Activated CD8-positive, alpha-beta memory T cell treated with anti-CD3 and anti-CD28 coated beads, Interleukin-2, amount 50 U/mL, for 24 hours (primary cell): ENCODE data around the gene ESPN.

ENCODE experiments used
- DNase-seq: peaks from one replicate; pipeline ENCODE4 v3.0.0-alpha.2; 2020; ENCODE audit errors: extremely low read depth

Gene ESPN

GRCh38 chr1:6497215-6497866 is 72.8 kb downstream of the ESPN start:
- DNase-seq, result no peak

GRCh38 chr1:6497867-6498575 is 73.4 kb downstream of the ESPN start:
- DNase-seq, result no peak

DNA sequence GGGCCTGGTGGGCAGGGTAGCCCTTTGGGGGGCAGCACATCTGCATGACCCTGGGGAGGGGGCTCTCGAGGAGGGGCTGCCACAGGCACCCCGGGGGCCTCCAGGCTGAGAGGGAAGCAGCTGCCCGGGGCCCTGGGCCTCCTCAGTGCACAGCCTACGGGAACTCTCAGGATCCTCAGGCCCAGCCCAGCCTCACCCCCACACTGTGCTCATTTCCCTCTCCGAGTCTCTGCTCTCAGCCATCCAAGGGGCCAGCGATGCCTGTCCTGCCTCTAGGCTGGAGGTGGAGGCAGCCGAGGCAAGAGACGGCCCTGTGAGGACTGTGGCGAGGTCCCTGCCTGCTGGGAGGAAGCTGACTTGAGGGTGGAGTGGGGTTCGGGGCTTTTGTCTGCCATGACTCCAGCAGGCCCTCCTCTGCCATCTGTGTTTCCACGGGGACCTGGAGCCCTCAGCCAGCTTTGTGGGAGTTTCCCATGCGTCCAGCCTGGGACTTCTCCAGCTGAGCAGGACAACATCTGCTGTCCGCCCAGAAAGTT is 74.1 kb downstream of the ESPN start:
- DNase-seq, result no peak

DNA sequence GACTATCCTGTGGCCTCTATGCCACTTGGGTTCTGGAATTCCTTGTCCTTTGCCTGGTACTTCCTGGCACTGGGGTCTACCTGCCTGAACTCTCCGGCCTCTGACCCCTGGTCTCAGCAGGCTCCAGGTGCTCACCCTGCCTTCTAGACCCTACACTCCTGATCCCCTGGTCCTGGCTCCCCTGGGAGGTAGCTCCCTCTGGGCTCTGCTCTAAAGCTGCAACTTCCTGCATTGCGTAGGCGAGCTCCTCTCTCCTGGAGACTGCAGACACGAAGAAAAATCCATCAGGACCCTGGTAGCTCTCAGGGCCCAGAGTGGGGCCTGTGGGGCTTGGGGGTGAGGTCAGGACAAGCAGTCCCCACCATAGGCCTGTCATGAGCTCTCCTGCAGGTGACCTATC is 74.7 kb downstream of the ESPN start:
- no peak for DNase-seq

GRCh38 chr1:6500544-6501278 is 76.1 kb downstream of the ESPN start:
- no peak for DNase-seq

DNA sequence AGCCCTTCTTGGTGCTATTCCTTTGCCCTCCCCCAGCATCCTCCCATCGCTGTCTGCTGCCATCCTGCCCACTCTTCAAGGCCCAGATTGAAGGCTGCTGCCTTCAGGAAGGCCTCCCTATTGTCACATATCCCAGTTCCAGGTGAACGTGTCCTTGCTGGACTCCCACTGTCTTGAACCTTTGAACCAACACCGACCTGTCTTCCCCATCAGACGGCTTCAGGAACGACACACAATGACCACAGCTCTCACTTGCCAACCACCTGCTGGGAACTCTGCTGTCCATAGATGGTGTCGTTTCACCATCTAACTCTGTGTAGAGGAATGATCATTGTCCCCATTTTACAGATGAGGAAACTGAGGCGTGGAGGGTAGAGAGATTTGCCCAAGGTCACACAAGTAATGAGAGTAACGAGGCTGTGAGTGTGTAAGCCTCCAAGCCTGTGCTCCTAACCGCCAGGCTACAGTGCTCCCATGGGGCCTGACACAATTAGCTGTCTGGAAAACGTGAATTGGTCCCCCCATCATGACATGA is 76.8 kb downstream of the ESPN start:
- DNase-seq, result no peak

DNA sequence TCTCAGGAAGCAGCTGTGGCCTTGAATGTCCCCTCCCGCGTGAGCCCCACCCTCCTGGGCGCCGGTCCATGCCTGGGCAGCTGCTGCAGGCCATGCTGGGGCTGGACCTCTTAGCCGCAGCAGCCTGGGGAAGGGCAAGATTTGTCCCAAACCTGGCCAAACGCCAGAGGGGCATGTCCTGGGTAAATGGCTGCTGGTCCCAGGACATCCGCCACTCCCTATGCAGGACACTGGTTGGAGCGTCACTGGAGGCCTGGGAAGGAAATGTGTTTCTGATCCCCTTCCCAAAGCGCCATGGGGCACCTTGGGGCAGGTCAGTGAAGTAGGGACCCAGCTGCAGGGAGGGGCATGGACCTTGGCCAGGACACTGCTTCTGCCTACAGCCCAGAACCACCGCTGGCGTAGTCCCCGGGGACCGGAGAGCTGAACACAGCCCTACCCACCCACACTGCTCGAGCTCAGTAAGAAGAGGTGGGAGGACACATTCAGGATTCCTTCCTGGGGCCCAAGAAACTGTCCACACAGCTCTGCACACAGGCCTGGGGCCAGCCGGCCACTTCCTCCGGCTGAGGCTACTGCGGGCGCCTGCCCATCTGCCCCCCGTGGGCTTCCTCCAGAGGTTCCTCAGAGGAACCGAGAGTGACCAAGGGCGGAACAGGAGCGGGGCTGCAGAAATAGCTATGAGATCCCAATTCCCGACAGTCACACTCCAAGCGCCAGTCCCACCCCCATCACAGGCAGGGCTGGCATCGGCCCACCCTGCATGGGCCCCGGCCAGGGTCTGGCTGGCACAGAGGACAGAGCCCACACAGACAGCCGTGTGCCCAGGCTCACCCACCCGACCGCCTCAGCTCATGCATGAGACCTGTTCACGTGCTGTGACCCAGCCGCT is 77.7 kb downstream of the ESPN start:
- DNase-seq, result no peak

GRCh38 chr1:6503884-6504602 is 79.5 kb downstream of the ESPN start:
- DNase-seq, result no peak

GRCh38 chr1:6504887-6505286 is 80.3 kb downstream of the ESPN start:
- DNase-seq, result no peak

- no peak for DNase-seq
Measured at GRCh38 chr1:6505367-6506209, 81.0 kb downstream of the ESPN start.

DNA sequence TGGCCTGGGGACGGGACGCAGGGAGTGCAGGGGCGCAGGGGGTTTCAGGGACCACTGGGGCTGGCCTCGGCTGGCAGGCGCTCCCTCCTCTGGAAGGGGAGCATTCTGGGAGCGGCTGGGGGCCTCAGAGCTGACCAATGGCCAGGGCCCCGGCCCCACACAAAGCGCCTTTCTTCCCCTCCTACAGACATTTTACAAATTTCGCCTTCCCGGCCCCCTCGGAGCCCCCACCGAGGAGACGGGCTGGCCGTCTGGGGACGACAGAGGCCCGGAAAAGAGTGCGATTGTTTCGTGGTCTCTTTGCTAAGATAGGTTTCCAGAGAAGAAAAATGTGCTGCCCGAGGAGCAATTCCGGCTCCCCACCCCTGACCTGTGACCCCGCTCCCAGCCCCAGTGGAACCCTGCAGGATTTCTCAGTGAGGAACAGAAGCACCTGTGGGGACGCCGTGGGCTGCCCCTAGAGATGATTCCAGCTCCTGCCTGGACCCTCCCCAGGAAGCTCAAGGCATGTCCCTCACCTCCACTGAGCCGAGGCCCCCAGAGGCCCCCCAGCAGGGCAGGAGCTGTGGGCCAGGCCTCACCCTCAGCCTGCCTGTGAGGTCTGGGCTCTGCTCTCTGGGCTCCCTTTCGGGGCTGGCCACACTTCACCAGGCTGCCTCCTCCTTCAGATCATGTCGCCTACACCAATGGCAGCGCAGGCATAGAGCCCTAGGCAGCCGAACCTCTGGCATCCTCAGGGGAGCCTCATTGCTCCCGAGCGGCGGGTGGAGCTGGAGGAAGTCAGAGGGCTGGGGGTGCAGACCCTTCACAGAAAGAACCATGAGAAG is 81.8 kb downstream of the ESPN start:
- no peak for DNase-seq

DNA sequence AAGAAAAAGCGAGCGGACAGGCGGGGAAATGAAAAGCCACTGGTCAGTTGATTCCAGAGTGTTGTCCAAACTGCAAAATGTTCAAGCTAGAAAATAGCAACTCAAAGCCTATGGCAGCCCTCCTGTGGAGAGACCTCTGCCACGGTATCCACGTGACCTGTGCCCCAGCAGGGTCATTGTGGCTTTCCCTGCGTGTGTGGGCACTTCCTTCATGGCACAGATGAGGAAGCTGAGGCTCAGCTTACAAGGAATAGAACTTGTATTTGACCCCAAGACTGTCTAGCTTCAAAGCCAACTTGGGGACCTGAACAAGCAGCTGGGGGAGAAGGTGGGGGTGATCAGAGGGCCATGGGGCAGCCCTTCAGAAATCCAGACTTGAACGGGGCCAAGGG is 82.5 kb downstream of the ESPN start:
- no peak for DNase-seq

GRCh38 chr1:6507461-6507911 is 82.9 kb downstream of the ESPN start:
- DNase-seq, result no peak

DNA sequence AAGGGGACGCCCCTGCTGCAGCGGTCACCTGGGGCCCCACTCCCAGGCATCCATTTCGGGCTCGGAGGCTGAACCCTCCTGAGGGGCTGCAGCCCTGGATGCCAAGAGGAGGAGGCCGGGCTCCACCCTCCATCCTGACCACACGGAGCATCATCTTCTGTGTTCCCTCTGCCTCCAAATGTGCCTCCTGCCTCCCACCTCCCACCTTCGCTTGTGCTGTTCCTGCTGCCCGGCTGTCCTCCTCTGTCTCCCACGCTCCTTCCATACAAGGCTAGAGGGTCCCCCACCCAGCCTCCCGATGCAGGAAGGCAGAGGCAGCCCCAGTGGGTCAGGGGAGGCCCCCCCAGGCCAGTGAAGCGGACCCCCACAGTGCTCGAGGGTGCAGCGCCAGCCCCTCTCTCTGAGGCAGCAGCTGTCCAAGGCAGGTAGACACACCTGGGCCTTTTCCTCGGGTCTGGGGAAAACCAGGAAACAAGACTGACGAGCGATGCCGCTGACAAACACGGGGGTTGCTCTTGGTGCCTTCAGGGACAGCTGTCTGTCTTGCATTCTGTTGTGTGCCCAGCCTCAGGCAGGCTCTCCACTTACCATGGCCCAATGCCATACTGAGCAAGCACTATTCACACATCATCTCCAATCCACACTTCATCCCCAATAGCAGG is 83.7 kb downstream of the ESPN start:
- DNase-seq, result no peak

- DNase-seq, result no peak
Measured at GRCh38 chr1:6508816-6509189, 84.2 kb downstream of the ESPN start.

DNA sequence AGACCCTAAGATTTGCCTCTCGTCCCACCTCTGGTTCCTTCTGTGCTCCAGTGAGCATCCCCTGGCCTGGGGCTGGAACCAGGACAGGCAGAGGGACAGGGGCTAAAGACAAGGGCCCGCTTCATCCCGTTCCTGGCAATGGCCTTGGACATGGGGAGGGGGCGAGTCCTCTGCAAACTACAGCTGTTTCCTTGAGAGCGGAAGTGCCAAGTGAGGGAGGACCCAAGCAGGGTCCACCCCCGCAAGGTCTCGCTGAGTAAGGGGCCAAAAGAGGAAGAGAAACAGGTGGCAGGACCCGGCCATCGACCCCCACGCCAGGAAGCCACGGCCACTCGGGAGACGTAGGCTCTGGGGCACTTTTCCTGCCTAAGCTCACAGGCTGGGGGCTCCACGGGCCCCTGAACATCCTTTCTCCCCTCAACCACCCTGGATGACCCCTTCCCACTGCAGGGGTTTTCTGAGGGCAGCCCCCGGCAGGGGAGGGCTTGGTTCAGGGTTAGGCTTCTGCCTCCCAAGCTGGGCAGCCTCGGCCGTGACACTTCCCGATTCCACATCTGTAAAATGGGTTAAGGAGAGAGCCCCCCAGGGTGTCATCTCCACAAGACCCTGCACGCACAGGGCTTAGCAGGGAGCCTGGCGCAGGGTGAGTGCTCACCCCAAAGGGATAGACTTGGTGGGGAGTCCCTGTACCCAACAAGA is 84.8 kb downstream of the ESPN start:
- no peak for DNase-seq

DNA sequence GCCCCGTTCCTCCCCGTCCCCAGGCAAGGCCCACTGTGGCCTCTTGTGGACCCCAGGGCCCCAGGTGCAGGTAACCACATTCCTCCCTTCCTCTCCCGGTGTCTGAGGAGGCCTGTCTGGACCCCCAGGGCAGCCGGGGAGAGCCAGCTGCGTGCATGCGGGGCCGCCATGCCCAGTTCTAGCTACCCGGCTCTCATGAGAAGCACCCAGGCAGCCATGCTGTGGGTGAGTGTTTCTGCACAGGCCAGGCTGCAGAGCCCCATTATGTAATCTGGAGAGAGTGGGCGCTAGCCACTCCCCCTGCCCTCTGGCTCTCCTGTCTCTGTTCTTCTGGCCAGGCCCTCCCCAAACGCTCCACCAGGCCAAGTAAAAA is 85.3 kb downstream of the ESPN start:
- no peak for DNase-seq

- DNase-seq, result no peak
Measured at GRCh38 chr1:6510493-6510892, 85.9 kb downstream of the ESPN start.
